IMR-90 (cell line): ENCODE data around the gene TICAM1. TPM values are rescaled to one million over a fixed set of nuclear protein-coding genes. Genes with fewer than 3 reads are reported as not detected.

Experiments used
- ATAC-seq: fragments of 200-7000 bp; cut with Tn5 transposase; 2 replicates; pipeline ENCODE4 v1.9.1; 2020; ENCODE audit warnings: low read depth, mild to moderate bottlenecking, moderate library complexity
- BruUV-seq: library from RNA; stranded (reverse); fragments of 400-500 nt; replicated peaks from 2 replicates; lab custom pipeline; 2021; lab: Mats Ljungman, UMichigan
- CTCF ChIA-PET: fragments of 300-600 bp; formaldehyde crosslinking; extraction: SDS; loops from one replicate; lab custom pipeline; 2021; ENCODE audit warnings: antibody characterized with exemption; lab: Yijun Ruan, JAX
- POLR2A ChIA-PET: fragments of 300-600 bp; sonication (Branson Sonifier 250); formaldehyde crosslinking; loops from one replicate; lab custom pipeline; 2022; ENCODE audit warnings: antibody characterized with exemption; ENCODE audit not compliant: unreplicated experiment; lab: Charles Lee
- DNase-seq: peaks from one replicate; pipeline ENCODE4 v3.0.0; 2013
- H2AFZ ChIP-seq: replicated peaks from 2 replicates; pipeline ENCODE3; 2013; ENCODE audit warnings: low read length, mild to moderate bottlenecking; ENCODE audit not compliant: poor library complexity
- H2AK5ac ChIP-seq: 2 replicates; pipeline ENCODE4 v1.6.1; 2013; ENCODE audit warnings: low read depth, low read length, inconsistent platforms
- H2AK9ac ChIP-seq: replicated peaks from 2 replicates; pipeline ENCODE3; 2013; ENCODE audit warnings: mild to moderate bottlenecking, low read depth, low read length, moderate library complexity; ENCODE audit not compliant: poor library complexity
- H2BK120ac ChIP-seq: 2 replicates; pipeline ENCODE4 v1.6.1; 2013; ENCODE audit warnings: low read depth, low read length, inconsistent platforms
- H2BK15ac ChIP-seq: 3 replicates; pipeline ENCODE4 v1.6.1; 2013; ENCODE audit warnings: low read depth, low read length, inconsistent platforms
- H2BK20ac ChIP-seq: 2 replicates; pipeline ENCODE4 v1.6.1; 2013; ENCODE audit warnings: low read depth, mild to moderate bottlenecking, inconsistent platforms, low read length, moderate library complexity
- H2BK5ac ChIP-seq: 2 replicates; pipeline ENCODE4 v1.6.1; 2013; ENCODE audit warnings: mild to moderate bottlenecking, low read depth, low read length, inconsistent platforms; ENCODE audit not compliant: poor library complexity, severe bottlenecking
- H3K14ac ChIP-seq: replicated peaks from 2 replicates; pipeline ENCODE4 v1.6.1; 2013; ENCODE audit warnings: low read depth, low read length, inconsistent platforms
- H3K18ac ChIP-seq: 2 replicates; pipeline ENCODE4 v1.6.1; 2013; ENCODE audit warnings: low read depth, low read length, control low read depth
- H3K23ac ChIP-seq: 2 replicates; pipeline ENCODE4 v1.6.1; 2013; ENCODE audit warnings: low read depth, low read length, inconsistent platforms
- H3K27ac ChIP-seq: 2 replicates; pipeline ENCODE4 v1.5.1; 2013; ENCODE audit warnings: mild to moderate bottlenecking, control low read depth, low read length; ENCODE audit not compliant: insufficient read depth
- H3K27me3 ChIP-seq: 2 replicates; pipeline ENCODE4 v1.6.1; 2013; ENCODE audit warnings: low read length; ENCODE audit not compliant: control insufficient read depth, insufficient read depth
- H3K36me3 ChIP-seq: 2 replicates; pipeline ENCODE4 v1.6.1; 2013; ENCODE audit warnings: low read length, mixed read lengths; ENCODE audit not compliant: control insufficient read depth, insufficient read depth
- H3K4ac ChIP-seq: 2 replicates; pipeline ENCODE4 v1.6.1; 2013; ENCODE audit warnings: low read depth, low read length, inconsistent platforms
- H3K4me1 ChIP-seq: 2 replicates; pipeline ENCODE4 v1.6.1; 2013; ENCODE audit warnings: low read length, mixed read lengths; ENCODE audit not compliant: control insufficient read depth, insufficient read depth
- H3K4me2 ChIP-seq: 2 replicates; pipeline ENCODE4 v1.6.1; 2013; ENCODE audit warnings: low read depth, mild to moderate bottlenecking, control low read depth, low read length, moderate library complexity
- H3K4me3 ChIP-seq: 2 replicates; pipeline ENCODE4 v1.5.1; 2013; ENCODE audit warnings: low read depth, mild to moderate bottlenecking, control low read depth, low read length, moderate library complexity; ENCODE audit not compliant: insufficient read depth
- H3K56ac ChIP-seq: 2 replicates; pipeline ENCODE4 v1.6.1; 2013; ENCODE audit warnings: low read length, inconsistent platforms; ENCODE audit not compliant: insufficient read depth; ENCODE audit errors: extremely low read depth
- H3K79me1 ChIP-seq, 2 experiments: 2 replicates each; pipeline ENCODE4 v1.6.1; 2013; ENCODE audit warnings: low read length in 2 of 2, inconsistent platforms in 1 of 2, low read depth in 1 of 2
- H3K9ac ChIP-seq: 2 replicates; pipeline ENCODE4 v1.6.1; 2013; ENCODE audit warnings: low read depth, low read length, control low read depth
- H3K9me1 ChIP-seq: 2 replicates; pipeline ENCODE4 v1.6.1; 2013; ENCODE audit warnings: low read length, inconsistent platforms; ENCODE audit not compliant: insufficient read depth
- H3K9me3 ChIP-seq: 2 replicates; pipeline ENCODE4 v1.6.1; 2013; ENCODE audit warnings: low read length; ENCODE audit not compliant: control insufficient read depth, insufficient read depth
- H4K20me1 ChIP-seq: 2 replicates; pipeline ENCODE4 v1.6.1; 2013; ENCODE audit warnings: low read length, inconsistent platforms; ENCODE audit not compliant: insufficient read depth
- H4K5ac ChIP-seq: 2 replicates; pipeline ENCODE4 v1.6.1; 2013; ENCODE audit warnings: mild to moderate bottlenecking, low read depth, low read length, control low read depth
- H4K8ac ChIP-seq, 2 experiments: 2 replicates each; pipeline ENCODE4 v1.6.1; 2013; ENCODE audit warnings: low read depth in 2 of 2, low read length in 2 of 2, control low read depth in 1 of 2, inconsistent platforms in 1 of 2
- H4K91ac ChIP-seq: 2 replicates; pipeline ENCODE4 v1.6.1; 2013; ENCODE audit warnings: low read depth, low read length, inconsistent platforms; ENCODE audit not compliant: insufficient read depth
- FOS ChIP-seq: fragments of 150-350 bp; IDR thresholded peaks from 2 replicates; pipeline ENCODE4 v1.6.1; 2016; ENCODE audit warnings: low read depth, low read length
- MAZ ChIP-seq: IDR thresholded peaks from 2 replicates; pipeline ENCODE4 v1.6.1; 2012; ENCODE audit warnings: low read depth, mild to moderate bottlenecking, low read length, improper control_type of control experiment, moderate library complexity, borderline replicate concordance
- RCOR1 ChIP-seq: IDR thresholded peaks from 2 replicates; pipeline ENCODE4 v1.6.1; 2012; ENCODE audit warnings: mild to moderate bottlenecking, low read length, improper control_type of control experiment; ENCODE audit not compliant: insufficient replicate concordance
- WGBS, 2 experiments: methylation state at CpG; one replicate each; pipeline versions ENCODE4 v1.1.5 to v1.1.7; 2013; ENCODE audit warnings: missing lambda C conversion rate in 2 of 2; ENCODE audit not compliant: insufficient read length in 1 of 2; ENCODE audit errors: extremely low coverage in 2 of 2; 5-methylcytosine and 5-hydroxymethylcytosine counted together
- dilution Hi-C: fragments of 300-500 bp; cut with HindIII; formaldehyde crosslinking; loops from one replicate; pipeline ENCODE4 v1.14.3; 2018; ENCODE audit warnings: low sequenced_read_pairs; ENCODE audit not compliant: unreplicated experiment
- in situ Hi-C: fragments of 300-500 bp; cut with MboI; formaldehyde crosslinking; loops from 3 replicates; pipeline ENCODE4 v1.14.3; 2019; ENCODE audit warnings: low sequenced_read_pairs, inconsistent platforms, mixed read lengths
- intact Hi-C: fragments of 100-400 bp; cut with micrococcal nuclease; formaldehyde crosslinking; loops from 2 replicates; pipeline ENCODE4 v1.10.0; 2022
- polyA plus RNA-seq, 3 experiments: library from polyadenylated mRNA; depleted of rRNA; stranded (reverse); fragments of >200 nt; gene quantifications; 2 replicates each; pipeline ENCODE4 v1.2.3, GENCODE V29; 2012; ENCODE audit warnings: low replicate concordance in 1 of 3
- total RNA-seq: library from RNA; depleted of rRNA; stranded (reverse); fragments of >200 nt; gene quantifications from 2 replicates; pipeline ENCODE4 v1.2.3, GENCODE V29; 2012
- TF ChIP-seq, protein P1 (sequence below): conservative IDR thresholded peaks from 2 replicates; pipeline ENCODE4 v1.5.1; 2012; ENCODE audit warnings: mild to moderate bottlenecking, low read depth, low read length, improper control_type of control experiment

Gene TICAM1
- total and polyA plus RNA-seq, 2 of the 4 experiments (the other 2 are of a cell fraction), result 0.90 to 9.2 TPM

DNA sequence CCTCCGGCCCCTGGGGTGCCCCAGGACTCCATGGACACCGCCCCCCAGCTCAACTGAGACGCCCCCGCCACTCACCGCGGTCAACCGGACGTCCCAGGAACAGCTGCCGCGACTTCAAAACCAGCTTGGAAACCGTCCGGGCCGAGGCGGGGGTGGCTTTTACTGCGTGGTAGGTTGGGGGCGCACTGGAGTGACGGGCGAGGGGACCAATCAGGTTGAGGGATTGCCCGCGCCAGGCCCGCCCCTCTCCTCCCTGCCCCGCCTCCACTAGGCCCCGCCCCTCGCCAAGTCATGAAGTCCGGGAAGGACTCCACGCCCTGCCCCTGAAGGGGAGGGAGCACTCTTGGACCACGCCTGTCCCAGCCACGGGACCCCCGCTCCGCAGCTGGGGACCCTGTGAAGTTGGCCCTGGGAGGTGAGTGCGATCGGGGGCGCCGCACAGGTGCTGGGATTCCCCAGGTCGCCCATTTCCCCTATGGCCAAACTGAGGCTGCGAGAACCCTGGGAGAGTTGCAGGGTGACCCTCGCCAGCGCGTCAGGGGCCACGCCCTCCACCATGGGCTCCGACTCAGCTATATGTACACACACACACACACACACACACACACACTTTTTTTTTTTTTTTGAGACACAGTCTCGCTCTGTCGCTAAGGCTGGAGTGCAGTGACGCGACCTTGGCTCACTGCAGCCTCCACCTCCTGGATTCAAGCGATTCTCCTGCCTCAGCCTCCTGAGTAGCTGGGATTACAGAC is 36.2 kb upstream of the TICAM1 start, which contains the start of gene PLIN3:
PLIN3 (minus strand) TSS at position 134 of the 752 bp plus-strand sequence. CDS start 6,273 bp downstream, outside the sequence.
- peak within 1 kb of the TSS; percentile 98 for H2AK5ac ChIP-seq
- H3K4me2 ChIP-seq, result peak within 1 kb of the TSS; percentile 88
- no TSS peak for BruUV-seq
- H3K4ac ChIP-seq, result peak within 1 kb of the TSS; percentile 94
- no peaks in the 10 kb centered on the region for H3K9me3 ChIP-seq
- ATAC-seq (peak; percentile 95), DNase-seq (peak; percentile 93)
- peaks cover 6 to 46% of the 10 kb centered on the region in 2 experiments; a peak in 3 of 4 replicates for H3K79me1 ChIP-seq
- H4K5ac ChIP-seq, result peak within 1 kb of the TSS; percentile 73
- H2BK20ac ChIP-seq, result peak within 1 kb of the TSS; percentile 21; the same call in 1 of the 2 replicates
- dilution Hi-C loops, result no loop called here
- peak within 1 kb of the TSS; percentile 97 for H2BK120ac ChIP-seq
- peak within 1 kb of the TSS; percentile 80 for H3K56ac ChIP-seq
- H2AK9ac ChIP-seq, result peak within 1 kb of the TSS; percentile 99
- H3K18ac ChIP-seq, result peak within 1 kb of the TSS; percentile 22; the same call in 1 of the 2 replicates
- no peaks in the 10 kb centered on the region for H3K4me1 ChIP-seq
- H2AFZ ChIP-seq, result peak within 1 kb of the TSS; percentile 100
- H3K14ac ChIP-seq, result peak within 1 kb of the TSS; percentile 93
- peak within 1 kb of the TSS; percentile 87 for H3K23ac ChIP-seq
- intact Hi-C loops, result loop anchor here (2.0 to 5.0 kb wide), 2 partner anchors 55 to 101 kb away; partner anchors contain the start of gene KDM4B
- in situ Hi-C loops, result no loop called here
- H4K91ac ChIP-seq, result peak within 1 kb of the TSS; percentile 94
- peak within 1 kb of the TSS; percentile 85 for H2BK5ac ChIP-seq
- H2BK15ac ChIP-seq, result peak within 1 kb of the TSS; percentile 87; the same call in 2 of the 3 replicates
- no peaks in the 10 kb centered on the region for H3K27me3 ChIP-seq
- H4K20me1 ChIP-seq, result peaks cover 26% of the 10 kb centered on the region
- H3K4me3 ChIP-seq, result peak within 1 kb of the TSS; percentile 76
- peaks cover 3% of the 10 kb centered on the region; the same call in 1 of the 2 replicates for H3K36me3 ChIP-seq
- 0% methylated on average over 8 of the region's 46 CpGs; no CpG with 5 or more reads in 1 of the 2 experiments for WGBS, 2 experiments
- ChIA-PET CTCF (interaction anchor here (0.9 kb wide), 1 partner anchor 58 kb away, joined by 6 read pairs; no protein-coding TSS in a partner anchor), POLR2A (interaction anchor here (0.5 to 1.5 kb wide), 7 partner anchors 9 to 1094 kb away, joined by 3 to 7 read pairs (median 3); partner anchors contain the start of gene UHRF1)
- peak within 1 kb of the TSS; percentile 82 for H3K27ac ChIP-seq
- peak within 1 kb of the TSS; percentile 85 for H3K9ac ChIP-seq
- TF ChIP-seq, protein P1, sequence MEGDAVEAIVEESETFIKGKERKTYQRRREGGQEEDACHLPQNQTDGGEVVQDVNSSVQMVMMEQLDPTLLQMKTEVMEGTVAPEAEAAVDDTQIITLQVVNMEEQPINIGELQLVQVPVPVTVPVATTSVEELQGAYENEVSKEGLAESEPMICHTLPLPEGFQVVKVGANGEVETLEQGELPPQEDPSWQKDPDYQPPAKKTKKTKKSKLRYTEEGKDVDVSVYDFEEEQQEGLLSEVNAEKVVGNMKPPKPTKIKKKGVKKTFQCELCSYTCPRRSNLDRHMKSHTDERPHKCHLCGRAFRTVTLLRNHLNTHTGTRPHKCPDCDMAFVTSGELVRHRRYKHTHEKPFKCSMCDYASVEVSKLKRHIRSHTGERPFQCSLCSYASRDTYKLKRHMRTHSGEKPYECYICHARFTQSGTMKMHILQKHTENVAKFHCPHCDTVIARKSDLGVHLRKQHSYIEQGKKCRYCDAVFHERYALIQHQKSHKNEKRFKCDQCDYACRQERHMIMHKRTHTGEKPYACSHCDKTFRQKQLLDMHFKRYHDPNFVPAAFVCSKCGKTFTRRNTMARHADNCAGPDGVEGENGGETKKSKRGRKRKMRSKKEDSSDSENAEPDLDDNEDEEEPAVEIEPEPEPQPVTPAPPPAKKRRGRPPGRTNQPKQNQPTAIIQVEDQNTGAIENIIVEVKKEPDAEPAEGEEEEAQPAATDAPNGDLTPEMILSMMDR, result no peak
- TF ChIP-seq MAZ (peak; percentile 80; the same call in 1 of the 2 replicates), RCOR1 (peak; percentile 85), FOS (peak; percentile 32; the same call in 1 of the 2 replicates)
- peak within 1 kb of the TSS; percentile 55 to 88 for H4K8ac ChIP-seq
- peaks cover 13% of the 10 kb centered on the region for H3K9me1 ChIP-seq
